Measurements from ENCODE around the gene ZCWPW2. TPM values are rescaled to one million over a fixed set of nuclear protein-coding genes. Genes with fewer than 3 reads are reported as not detected.
A peak's percentile ranks its signal among the peaks of the same experiment; 100 is the strongest.

The ZCWPW2 gene
- total RNA-seq, 1 donor from 2014 or later = 0.30 TPM

DNA sequence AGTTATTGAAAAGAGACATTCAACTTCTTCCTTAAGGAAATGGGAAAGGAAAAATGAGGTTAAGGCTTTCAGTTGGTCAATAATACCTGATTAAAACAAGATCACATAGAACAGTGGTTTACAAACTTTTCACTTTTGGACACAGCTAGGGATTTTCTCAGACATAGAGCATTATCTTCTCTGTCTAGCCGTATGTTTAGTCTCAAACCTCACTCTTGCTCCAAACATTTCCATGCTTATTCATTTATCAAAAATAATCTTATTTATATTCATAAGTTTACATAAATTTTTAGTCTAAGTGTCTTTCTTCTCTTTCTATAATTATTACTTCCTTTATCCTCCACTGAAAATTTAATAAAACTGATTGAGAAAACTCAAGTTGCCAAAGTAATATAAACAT lies 114.3 kb downstream of the ZCWPW2 start:
- H3K27me3 Mint-ChIP-seq (ENCODE audit: low read depth) = no peaks in the 10 kb centered on the region
- H3K9me3 Mint-ChIP-seq = peaks cover 3% of the 10 kb centered on the region
- no peak overlapping the region for H3K4me3 Mint-ChIP-seq
- H3K4me1 Mint-ChIP-seq = peaks cover 4% of the 10 kb centered on the region
- H3K27ac Mint-ChIP-seq (ENCODE audit: unreplicated experiment) = no peak overlapping the region
- DNase-seq (ENCODE audit: low read depth, low spot score) = no peak
- TF ChIP-seq, protein P1, sequence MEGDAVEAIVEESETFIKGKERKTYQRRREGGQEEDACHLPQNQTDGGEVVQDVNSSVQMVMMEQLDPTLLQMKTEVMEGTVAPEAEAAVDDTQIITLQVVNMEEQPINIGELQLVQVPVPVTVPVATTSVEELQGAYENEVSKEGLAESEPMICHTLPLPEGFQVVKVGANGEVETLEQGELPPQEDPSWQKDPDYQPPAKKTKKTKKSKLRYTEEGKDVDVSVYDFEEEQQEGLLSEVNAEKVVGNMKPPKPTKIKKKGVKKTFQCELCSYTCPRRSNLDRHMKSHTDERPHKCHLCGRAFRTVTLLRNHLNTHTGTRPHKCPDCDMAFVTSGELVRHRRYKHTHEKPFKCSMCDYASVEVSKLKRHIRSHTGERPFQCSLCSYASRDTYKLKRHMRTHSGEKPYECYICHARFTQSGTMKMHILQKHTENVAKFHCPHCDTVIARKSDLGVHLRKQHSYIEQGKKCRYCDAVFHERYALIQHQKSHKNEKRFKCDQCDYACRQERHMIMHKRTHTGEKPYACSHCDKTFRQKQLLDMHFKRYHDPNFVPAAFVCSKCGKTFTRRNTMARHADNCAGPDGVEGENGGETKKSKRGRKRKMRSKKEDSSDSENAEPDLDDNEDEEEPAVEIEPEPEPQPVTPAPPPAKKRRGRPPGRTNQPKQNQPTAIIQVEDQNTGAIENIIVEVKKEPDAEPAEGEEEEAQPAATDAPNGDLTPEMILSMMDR (conservative IDR thresholded peaks at IDR 0.05) = no peak
- H3K36me3 Mint-ChIP-seq (ENCODE audit: low read depth) = no peaks in the 10 kb centered on the region

DNA sequence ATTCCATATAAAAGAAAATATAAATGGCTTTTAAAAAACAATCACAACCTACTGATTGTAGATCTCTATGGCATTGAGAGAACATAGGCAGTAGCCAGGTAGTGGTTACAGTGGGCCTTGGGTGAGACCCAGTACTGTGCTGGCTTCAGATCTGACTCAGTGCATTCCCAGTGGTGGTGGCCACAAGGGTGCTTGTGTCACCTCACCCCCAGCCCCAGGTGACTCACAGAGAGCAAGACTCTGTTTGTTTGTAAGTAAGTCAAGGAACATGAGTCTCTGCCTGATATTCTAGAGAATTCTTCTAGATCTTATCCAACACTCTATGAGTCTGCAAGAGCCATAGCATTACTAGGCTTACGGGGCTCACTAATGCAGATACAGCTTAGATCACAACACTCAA lies 118.9 kb downstream of the ZCWPW2 start:
- peaks cover 5% of the 10 kb centered on the region for H3K4me1 Mint-ChIP-seq
- peaks cover under 1% of the 10 kb centered on the region for H3K36me3 Mint-ChIP-seq (ENCODE audit: low read depth)
- no peaks in the 10 kb centered on the region for H3K27me3 Mint-ChIP-seq (ENCODE audit: low read depth)
- no peak overlapping the region for H3K4me3 Mint-ChIP-seq
- no peak for DNase-seq (ENCODE audit: low read depth, low spot score)
- TF ChIP-seq, protein P1 (conservative IDR thresholded peaks at IDR 0.05) = no peak
- peaks cover 3% of the 10 kb centered on the region for H3K9me3 Mint-ChIP-seq
- H3K27ac Mint-ChIP-seq (ENCODE audit: unreplicated experiment) = no peak overlapping the region

DNA sequence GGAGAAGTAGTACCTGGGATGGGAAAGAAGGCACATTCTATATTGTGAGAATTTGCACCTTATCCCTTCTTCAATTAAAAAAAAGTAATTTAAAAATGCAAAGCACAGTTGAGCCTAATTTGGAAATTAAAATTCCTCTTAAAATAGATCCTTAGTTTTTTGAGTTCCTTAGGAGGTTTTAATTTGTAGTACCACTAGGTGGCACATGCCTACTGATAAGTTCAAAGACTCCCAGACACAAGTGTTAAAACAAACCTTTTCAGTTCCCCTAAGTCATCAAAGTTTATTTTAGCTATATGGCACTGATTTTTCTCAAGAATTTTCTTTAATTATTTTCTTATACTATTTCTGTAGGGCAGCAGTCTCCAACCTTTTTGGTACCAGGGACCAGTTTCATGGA lies 127.7 kb downstream of the ZCWPW2 start:
- DNase-seq (ENCODE audit: low read depth, low spot score) = no peak
- H3K4me3 Mint-ChIP-seq = no peak overlapping the region
- TF ChIP-seq, protein P1 (conservative IDR thresholded peaks at IDR 0.05) = peak; percentile 81

GRCh38 chr3:28476764-28477163 lies 128.2 kb downstream of the ZCWPW2 start:
- no peaks in the 10 kb centered on the region for H3K27me3 Mint-ChIP-seq (ENCODE audit: low read depth)
- H3K4me3 Mint-ChIP-seq = no peak overlapping the region
- peaks cover 11% of the 10 kb centered on the region for H3K9me3 Mint-ChIP-seq
- H3K27ac Mint-ChIP-seq (ENCODE audit: unreplicated experiment) = no peak overlapping the region
- H3K4me1 Mint-ChIP-seq = no peaks in the 10 kb centered on the region
- TF ChIP-seq, protein P1 (conservative IDR thresholded peaks at IDR 0.05) = no peak
- no peak for DNase-seq (ENCODE audit: low read depth, low spot score)
- H3K36me3 Mint-ChIP-seq (ENCODE audit: low read depth) = peaks cover 3% of the 10 kb centered on the region

More for the DNA sequence above, 127.7 kb downstream of the ZCWPW2 start:
- Mint-ChIP-seq H3K4me1 (no peaks in the 10 kb centered on the region), H3K27me3 (ENCODE audit: low read depth) (no peaks in the 10 kb centered on the region), H3K27ac (ENCODE audit: unreplicated experiment) (no peak overlapping the region), H3K36me3 (ENCODE audit: low read depth) (peaks cover 2% of the 10 kb centered on the region), H3K9me3 (peaks cover 10% of the 10 kb centered on the region)

DNA sequence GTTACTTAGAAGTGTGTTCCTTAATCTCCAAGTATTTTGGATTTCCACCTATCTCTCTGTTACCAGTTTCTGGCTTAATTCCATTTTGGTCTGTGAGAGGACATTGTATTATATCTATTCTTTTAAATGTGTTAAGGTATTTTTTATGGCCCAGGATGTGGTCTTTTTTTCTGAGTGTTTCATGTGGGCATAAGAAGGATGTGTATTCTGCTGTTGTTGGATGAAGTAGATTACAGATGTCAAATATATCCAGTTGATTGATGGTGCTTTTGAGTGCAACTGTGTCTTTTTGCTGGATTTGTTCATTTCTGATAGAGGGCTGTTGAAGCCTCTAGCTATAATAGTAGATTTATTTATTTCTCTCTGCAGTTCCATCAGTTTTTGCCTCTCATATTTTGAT lies 136.6 kb downstream of the ZCWPW2 start:
- H3K27ac Mint-ChIP-seq (ENCODE audit: unreplicated experiment) = no peak overlapping the region

More for the DNA sequence above, 136.6 kb downstream of the ZCWPW2 start:
- no peaks in the 10 kb centered on the region for H3K27me3 Mint-ChIP-seq (ENCODE audit: low read depth)
- no peak overlapping the region for H3K4me3 Mint-ChIP-seq
- DNase-seq (ENCODE audit: low read depth, low spot score) = no peak
- no peaks in the 10 kb centered on the region for H3K4me1 Mint-ChIP-seq
- H3K36me3 Mint-ChIP-seq (ENCODE audit: low read depth) = peaks cover 17% of the 10 kb centered on the region
- TF ChIP-seq, protein P1 (conservative IDR thresholded peaks at IDR 0.05) = no peak
- peaks cover 18% of the 10 kb centered on the region for H3K9me3 Mint-ChIP-seq
